GM21515 (cell line): ENCODE data around the gene DNAJA4.
"Not testable (repeated sequence)": the region's sequence is repeated elsewhere in the genome, so short reads cannot be mapped to it uniquely, and the experiment has no call there.

Experiments
- ATAC-seq: cut with Tn5 transposase; IDR thresholded peaks from one replicate; pipeline ENCODE4 v1.9.1; 2021; ENCODE audit not compliant: unreplicated experiment

DNAJA4 gene

GRCh38 chr15:78243491-78243941, 20.8 kb upstream of the DNAJA4 start:
- no peak for ATAC-seq

- no peak for ATAC-seq
Observed at GRCh38 chr15:78244101-78244500, 20.3 kb upstream of the DNAJA4 start.

- no peak for ATAC-seq
Observed at GRCh38 chr15:78244893-78245292, 19.5 kb upstream of the DNAJA4 start.

GRCh38 chr15:78245392-78245791, 19.0 kb upstream of the DNAJA4 start:
- not testable (repeated sequence) for ATAC-seq

- ATAC-seq, result not testable (repeated sequence)
Observed at GRCh38 chr15:78245976-78246620, 18.3 kb upstream of the DNAJA4 start.

GRCh38 chr15:78247911-78248310, 16.5 kb upstream of the DNAJA4 start:
- no peak for ATAC-seq

- no peak for ATAC-seq
Observed at GRCh38 chr15:78249131-78249530, 15.2 kb upstream of the DNAJA4 start.

GRCh38 chr15:78251136-78251535, 13.2 kb upstream of the DNAJA4 start:
- ATAC-seq, result no peak

GRCh38 chr15:78255421-78256043, 8.8 kb upstream of the DNAJA4 start:
- ATAC-seq, result no peak

GRCh38 chr15:78256044-78256437, 8.3 kb upstream of the DNAJA4 start:
- no peak for ATAC-seq

GRCh38 chr15:78257681-78258080, 6.7 kb upstream of the DNAJA4 start:
- no peak for ATAC-seq

- no peak for ATAC-seq
Observed at GRCh38 chr15:78259232-78259631, 5.1 kb upstream of the DNAJA4 start.

GRCh38 chr15:78260489-78260888, 3.9 kb upstream of the DNAJA4 start:
- no peak for ATAC-seq

- ATAC-seq, result no peak
Observed at GRCh38 chr15:78261062-78261461, 3.3 kb upstream of the DNAJA4 start.

- ATAC-seq, result no peak
Observed at GRCh38 chr15:78263351-78263781, 996 bp upstream of the DNAJA4 start.

GRCh38 chr15:78263907-78264303, 457 bp upstream of the DNAJA4 start:
- no peak for ATAC-seq

GRCh38 chr15:78265137-78265460, 737 bp downstream of the DNAJA4 start:
- ATAC-seq, result no peak

GRCh38 chr15:78265752-78266224, 1.4 kb downstream of the DNAJA4 start:
- no peak for ATAC-seq

GRCh38 chr15:78266229-78266628, 1.9 kb downstream of the DNAJA4 start:
- ATAC-seq, result no peak

- ATAC-seq, result no peak
Observed at GRCh38 chr15:78266806-78267205, 2.4 kb downstream of the DNAJA4 start.

GRCh38 chr15:78272316-78272715, 8.0 kb downstream of the DNAJA4 start:
- ATAC-seq, result no peak

- ATAC-seq, result no peak
Observed at GRCh38 chr15:78272776-78273175, 8.4 kb downstream of the DNAJA4 start.

GRCh38 chr15:78274994-78275393, 10.6 kb downstream of the DNAJA4 start:
- ATAC-seq, result no peak
